H1 (cell line): ENCODE results near the gene CFAP221.

Experiments used
- ASH2L ChIP-seq: fragments of 200-600, 300-600 bp; sonication (generic); IDR thresholded peaks from one replicate; pipeline ENCODE4 v1.7.1; 2017; ENCODE audit warnings: low read length
- CREB1 ChIP-seq: IDR thresholded peaks from 2 replicates; pipeline ENCODE4 v1.6.1; 2012; ENCODE audit warnings: inconsistent platforms
- EZH2 ChIP-seq: fragments of 200-600 bp; sonication (generic); IDR thresholded peaks from 2 replicates; pipeline ENCODE4 v1.7.1; 2012; ENCODE audit warnings: low read depth, mild to moderate bottlenecking, moderate library complexity, low read length, inconsistent platforms; ENCODE audit not compliant: severe bottlenecking
- HDAC2 ChIP-seq, 2 experiments: fragments of 300-600 bp in 1 of 2; sonication (generic) in 1 of 2; IDR thresholded peaks; 2 replicates each; pipeline ENCODE4 v1.6.1; 2011 to 2012; ENCODE audit warnings: low read depth in 2 of 2, low read length in 2 of 2, mild to moderate bottlenecking in 2 of 2, moderate library complexity in 2 of 2, borderline replicate concordance in 1 of 2, inconsistent platforms in 1 of 2
- POLR2A ChIP-seq, 2 experiments: IDR thresholded peaks; 1 replicate in 1 of 2; 2 replicates in 1 of 2; pipeline ENCODE4 v1.6.1; 2011; ENCODE audit warnings: low read depth in 2 of 2, low read length in 2 of 2, mild to moderate bottlenecking in 2 of 2; ENCODE audit errors: control extremely low read depth in 1 of 2
- POLR2AphosphoS5 ChIP-seq: IDR thresholded peaks from 2 replicates; pipeline ENCODE4 v1.6.1; 2011; ENCODE audit warnings: low read depth, low read length
- YY1 ChIP-seq: IDR thresholded peaks from 2 replicates; pipeline ENCODE4 v1.6.1; 2011; ENCODE audit warnings: low read depth, mild to moderate bottlenecking, low read length
- TF ChIP-seq, protein P1 (sequence below): IDR thresholded peaks from 2 replicates; pipeline ENCODE4 v1.6.1; 2012; ENCODE audit warnings: low read length, inconsistent platforms
- TF ChIP-seq, protein P2 (sequence below): IDR thresholded peaks from 2 replicates; pipeline ENCODE4 v1.6.1; 2012; ENCODE audit warnings: inconsistent platforms

DNA sequence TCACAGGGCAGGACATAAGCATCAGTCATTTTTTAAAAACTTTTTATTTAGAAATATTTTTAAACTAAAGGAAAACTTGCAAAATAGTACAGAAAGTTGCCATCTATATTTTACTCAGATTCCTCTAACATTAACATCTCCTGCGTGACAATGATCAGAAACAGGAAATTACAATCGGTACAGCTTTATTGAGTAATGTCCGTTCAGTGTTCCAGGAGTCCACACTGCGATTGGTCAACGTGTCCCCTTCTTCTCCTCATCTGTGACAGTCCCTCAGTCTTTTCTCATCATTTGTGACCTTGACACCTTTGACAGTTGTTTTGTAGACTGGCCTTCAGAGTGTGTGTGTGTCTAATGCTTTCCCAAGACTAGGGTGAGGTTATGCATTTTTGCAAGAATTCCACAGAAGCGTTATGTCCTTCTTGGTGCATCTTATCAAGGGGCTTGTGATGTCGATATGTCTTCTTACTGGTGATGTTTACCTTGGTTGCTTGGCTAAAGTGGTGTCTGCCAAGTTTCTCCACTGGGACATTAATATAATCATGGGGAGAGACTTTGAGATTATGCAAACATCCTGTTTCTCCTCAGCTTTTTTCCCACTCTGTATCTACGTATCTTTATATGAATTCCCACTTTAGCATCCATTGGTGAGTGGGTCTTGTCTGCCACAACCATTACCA, 113.4 kb downstream of the CFAP221 start:
- TF ChIP-seq HDAC2 (IDR thresholded peaks at IDR 0.05; ENCODE audit: borderline replicate concordance in 1 of 2, low read depth in 2 of 2, low read length in 2 of 2) (no peak), EZH2 (no peak), YY1 (no peak), CREB1 (no peak), POLR2AphosphoS5 (no peak), POLR2A (IDR thresholded peaks at IDR 0.05; ENCODE audit: control extremely low read depth in 1 of 2, low read depth in 2 of 2, low read length in 2 of 2) (no peak), ASH2L (no peak)
- TF ChIP-seq, protein P1, sequence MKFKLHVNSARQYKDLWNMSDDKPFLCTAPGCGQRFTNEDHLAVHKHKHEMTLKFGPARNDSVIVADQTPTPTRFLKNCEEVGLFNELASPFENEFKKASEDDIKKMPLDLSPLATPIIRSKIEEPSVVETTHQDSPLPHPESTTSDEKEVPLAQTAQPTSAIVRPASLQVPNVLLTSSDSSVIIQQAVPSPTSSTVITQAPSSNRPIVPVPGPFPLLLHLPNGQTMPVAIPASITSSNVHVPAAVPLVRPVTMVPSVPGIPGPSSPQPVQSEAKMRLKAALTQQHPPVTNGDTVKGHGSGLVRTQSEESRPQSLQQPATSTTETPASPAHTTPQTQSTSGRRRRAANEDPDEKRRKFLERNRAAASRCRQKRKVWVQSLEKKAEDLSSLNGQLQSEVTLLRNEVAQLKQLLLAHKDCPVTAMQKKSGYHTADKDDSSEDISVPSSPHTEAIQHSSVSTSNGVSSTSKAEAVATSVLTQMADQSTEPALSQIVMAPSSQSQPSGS, result no peak
- TF ChIP-seq, protein P2, sequence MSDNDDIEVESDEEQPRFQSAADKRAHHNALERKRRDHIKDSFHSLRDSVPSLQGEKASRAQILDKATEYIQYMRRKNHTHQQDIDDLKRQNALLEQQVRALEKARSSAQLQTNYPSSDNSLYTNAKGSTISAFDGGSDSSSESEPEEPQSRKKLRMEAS, result no peak
